ENCODE measurements around the gene E2F2. TPM values are rescaled to one million over a fixed set of nuclear protein-coding genes. Genes with fewer than 3 reads are reported as not detected.
A peak's percentile ranks its signal among the peaks of the same experiment; 100 is the strongest.
"Not testable (repeated sequence)": the region's sequence is repeated elsewhere in the genome, so short reads cannot be mapped to it uniquely, and the experiment has no call there.

The E2F2 gene
- total RNA-seq, 8 experiments from 2014 or later, result 0.21 to 18.5 (median 0.92) TPM

DNA sequence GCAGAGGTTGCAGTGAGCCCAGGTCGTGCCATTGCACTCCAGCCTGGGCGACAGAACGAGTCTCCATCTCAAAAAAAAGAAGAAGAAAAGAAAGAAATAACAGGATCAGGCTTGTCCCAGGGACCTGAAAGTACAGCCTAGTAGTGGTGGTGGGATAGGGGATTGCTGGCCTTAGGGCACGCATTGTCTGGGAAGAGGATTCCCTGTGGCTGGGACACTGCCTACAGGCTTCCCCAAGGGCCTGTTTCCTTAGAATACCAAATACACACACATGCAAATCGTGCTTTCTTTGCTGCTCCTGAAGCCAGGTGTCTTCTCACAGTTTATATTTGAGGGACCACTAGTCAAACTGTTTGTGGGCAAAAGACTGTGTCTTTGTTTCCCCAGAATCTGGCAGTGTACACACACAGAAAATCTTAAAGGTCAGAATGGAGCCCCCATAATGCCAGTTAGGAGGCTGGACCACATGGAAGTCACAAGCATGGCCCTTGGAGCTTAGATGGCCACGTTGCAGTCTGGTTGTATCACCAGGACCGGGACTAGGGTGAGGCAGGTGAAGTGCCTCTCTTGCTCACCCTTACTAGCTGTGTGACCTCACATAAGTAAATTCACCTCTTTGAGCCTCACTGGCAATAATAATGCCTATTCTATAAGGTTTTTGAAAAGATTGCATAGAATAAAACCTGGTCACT, 34.4 kb downstream of the E2F2 start:
- WGBS, 10 experiments, result 20 to 100% (median 68%) methylated on average over 1 to 7 of the region's 7 CpGs; no CpG with 5 or more reads in 4 of the 10 experiments
- in situ Hi-C loops (cut with MboI; ENCODE audit: low pct_unique_long_range_greater_than_20kb in 2 of 9, low sequenced_read_pairs in 9 of 9, unreplicated experiment in 9 of 9), result no loop called here
- no peak overlapping the region for H3K4me3 ChIP-seq
- no peaks in the 10 kb centered on the region for H3K4me1 ChIP-seq (replicated peaks in 1 of 2)
- no peak overlapping the region for H3K27ac ChIP-seq
- ATAC-seq (replicated peaks in 6 of 8), result peak in 6 of 8 experiments; percentile 18 to 35 (median 28)

DNA sequence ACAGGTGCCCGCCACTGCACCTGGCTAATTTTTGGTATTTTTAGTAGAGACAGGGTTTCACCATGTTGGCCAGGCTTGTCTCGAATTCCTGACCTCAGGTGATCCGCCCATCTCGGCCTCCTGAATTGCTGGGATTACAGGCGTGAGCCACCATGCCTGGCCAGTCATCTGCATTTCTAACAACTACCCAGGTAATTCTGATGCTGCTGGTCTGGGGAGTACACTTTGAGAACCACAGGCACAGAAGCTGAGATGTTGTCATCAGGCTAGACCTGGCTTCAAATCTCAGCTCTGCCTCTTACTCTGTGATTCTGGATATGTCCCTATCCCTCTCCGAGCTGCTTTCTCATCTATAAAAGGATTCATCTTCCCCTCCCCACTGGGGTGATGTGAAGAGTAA, 36.2 kb downstream of the E2F2 start:
- H3K4me3 ChIP-seq; H3K4me1 ChIP-seq (replicated peaks in 1 of 2); ATAC-seq (replicated peaks in 6 of 8); H3K27ac ChIP-seq; in situ Hi-C loops (cut with MboI; ENCODE audit: low pct_unique_long_range_greater_than_20kb in 2 of 9, low sequenced_read_pairs in 9 of 9, unreplicated experiment in 9 of 9): not testable (repeated sequence)
- WGBS, 10 experiments, result 50 to 100% (median 78%) methylated on average over 1 to 6 of the region's 6 CpGs; no CpG with 5 or more reads in 3 of the 10 experiments

DNA sequence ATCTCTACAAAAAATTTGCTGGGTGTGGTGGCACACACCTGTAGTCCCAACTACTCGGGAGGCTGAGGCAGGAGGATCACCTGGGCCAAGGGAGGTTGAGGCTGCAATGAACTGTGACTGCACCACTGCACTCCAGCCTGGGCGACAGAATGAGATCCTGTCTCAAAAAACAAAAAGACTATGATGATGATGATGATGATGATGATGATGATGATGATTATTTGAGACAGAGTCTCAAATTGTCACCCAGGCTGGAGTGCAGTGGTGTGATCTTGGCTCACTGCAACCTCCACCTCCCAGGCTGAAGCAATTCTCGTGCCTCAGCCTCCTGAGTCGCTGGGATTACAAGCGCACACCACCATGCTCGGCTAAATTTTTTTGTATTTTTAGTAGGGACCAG, 38.3 kb downstream of the E2F2 start:
- in situ Hi-C loops (cut with MboI; ENCODE audit: low pct_unique_long_range_greater_than_20kb in 2 of 9, low sequenced_read_pairs in 9 of 9, unreplicated experiment in 9 of 9); ATAC-seq (replicated peaks in 6 of 8); H3K4me3 ChIP-seq; H3K27ac ChIP-seq: not testable (repeated sequence)
- WGBS, 10 experiments, result 33 to 100% (median 86%) methylated on average over 1 to 6 of the region's 6 CpGs; no CpG with 5 or more reads in 3 of the 10 experiments
- peaks cover 8 to 14% of the 10 kb centered on the region in 2 donors for H3K4me1 ChIP-seq (replicated peaks in 1 of 2)

DNA sequence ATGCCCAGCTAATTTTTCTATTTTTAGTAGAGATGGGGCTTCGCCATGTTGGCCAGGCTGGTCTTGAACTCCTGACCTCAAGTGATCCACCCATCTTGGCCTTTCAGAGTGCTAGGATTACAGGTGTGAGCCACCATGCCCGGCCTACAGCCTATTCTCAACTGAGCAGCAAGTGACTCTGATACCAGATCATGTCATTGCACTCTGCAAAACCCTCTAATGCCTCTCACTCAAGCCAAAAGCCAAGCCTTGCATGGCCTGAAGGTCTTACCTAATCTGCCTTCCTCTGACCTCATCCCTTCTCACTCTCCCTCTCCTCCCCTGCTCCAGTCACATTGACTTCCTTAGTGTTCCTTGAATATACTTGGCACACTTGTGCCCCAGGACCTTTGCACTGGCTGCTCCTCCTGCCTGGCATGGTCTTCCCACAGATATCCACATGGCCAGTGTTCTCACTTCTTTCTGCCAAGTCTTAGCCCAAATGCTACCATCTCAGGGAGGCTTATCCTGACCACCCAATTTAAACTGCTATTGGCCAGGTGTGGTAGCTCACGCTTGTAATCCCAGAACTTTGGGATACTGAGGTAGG, 38.8 kb downstream of the E2F2 start:
- peaks cover 8 to 14% of the 10 kb centered on the region in 2 donors for H3K4me1 ChIP-seq (replicated peaks in 1 of 2)
- in situ Hi-C loops (cut with MboI; ENCODE audit: low pct_unique_long_range_greater_than_20kb in 2 of 9, low sequenced_read_pairs in 9 of 9, unreplicated experiment in 9 of 9), result no loop called here
- no peak overlapping the region for H3K4me3 ChIP-seq
- no peak for ATAC-seq (replicated peaks in 6 of 8)
- H3K27ac ChIP-seq, result no peak overlapping the region
- WGBS, 10 experiments, result 90 to 100% (median 100%) methylated on average over 1 to 3 of the region's 3 CpGs; no CpG with 5 or more reads in 3 of the 10 experiments

DNA sequence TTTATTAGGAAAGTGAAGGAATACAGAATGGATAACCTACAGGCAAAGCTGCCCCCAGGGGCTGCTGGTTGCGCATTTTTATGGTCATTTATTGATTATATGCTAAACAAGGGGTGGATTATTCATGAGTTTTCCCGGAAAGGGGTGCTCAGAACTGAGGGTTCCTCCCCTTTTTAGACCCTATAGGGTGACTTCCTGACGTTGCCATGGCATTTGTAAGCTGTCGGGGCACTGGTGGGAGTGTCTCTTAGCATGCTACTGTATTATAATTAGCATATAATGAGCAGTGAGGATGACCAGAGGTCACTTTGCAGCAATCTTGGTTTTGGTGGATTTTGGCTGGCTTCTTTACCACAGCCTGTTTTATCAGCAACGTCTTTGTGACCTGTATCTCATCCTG, 41.2 kb downstream of the E2F2 start:
- peak in 7 of 8 experiments; percentile 10 to 91 (median 74) for ATAC-seq (replicated peaks in 6 of 8)
- WGBS, 10 experiments, result 0 to 94% (median 25%) methylated on average over 1 to 5 of the region's 5 CpGs; no CpG with 5 or more reads in 2 of the 10 experiments
- no peak overlapping the region for H3K4me3 ChIP-seq
- in situ Hi-C loops (cut with MboI; ENCODE audit: low pct_unique_long_range_greater_than_20kb in 2 of 9, low sequenced_read_pairs in 9 of 9, unreplicated experiment in 9 of 9), result no loop called here
- H3K27ac ChIP-seq, result peak overlapping the region in 1 of 2 donors; percentile 8
- peaks cover 8 to 14% of the 10 kb centered on the region in 2 donors for H3K4me1 ChIP-seq (replicated peaks in 1 of 2)

DNA sequence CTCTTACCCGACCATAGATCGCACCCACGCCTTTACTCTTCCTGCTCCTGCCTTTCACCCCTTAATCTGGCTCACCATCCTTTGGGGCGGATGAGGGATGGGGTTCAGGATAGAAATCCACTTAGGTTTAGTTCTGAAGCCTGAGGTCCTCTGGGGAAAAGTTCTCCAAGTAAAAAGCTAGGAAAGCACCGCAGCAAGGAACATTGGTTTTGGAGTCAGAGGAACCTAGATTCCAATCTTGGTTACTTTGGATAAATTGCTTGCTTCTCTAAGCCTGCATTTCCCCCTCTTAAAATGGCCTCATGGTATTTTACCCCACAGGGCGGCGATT, 46.1 kb downstream of the E2F2 start:
- 72 to 97% (median 89%) methylated on average over 2 to 7 of the region's 7 CpGs; no CpG with 5 or more reads in 2 of the 10 experiments for WGBS, 10 experiments
- no peak for ATAC-seq (replicated peaks in 6 of 8)
- H3K27ac ChIP-seq, result no peak overlapping the region
- peak overlapping the region in 4 of 5 donors; percentile 76 to 93 (median 85) for H3K4me3 ChIP-seq
- in situ Hi-C loops (cut with MboI; ENCODE audit: low pct_unique_long_range_greater_than_20kb in 2 of 9, low sequenced_read_pairs in 9 of 9, unreplicated experiment in 9 of 9), result no loop called here
- H3K4me1 ChIP-seq (replicated peaks in 1 of 2), result peaks cover 23 to 36% of the 10 kb centered on the region in 2 donors

DNA sequence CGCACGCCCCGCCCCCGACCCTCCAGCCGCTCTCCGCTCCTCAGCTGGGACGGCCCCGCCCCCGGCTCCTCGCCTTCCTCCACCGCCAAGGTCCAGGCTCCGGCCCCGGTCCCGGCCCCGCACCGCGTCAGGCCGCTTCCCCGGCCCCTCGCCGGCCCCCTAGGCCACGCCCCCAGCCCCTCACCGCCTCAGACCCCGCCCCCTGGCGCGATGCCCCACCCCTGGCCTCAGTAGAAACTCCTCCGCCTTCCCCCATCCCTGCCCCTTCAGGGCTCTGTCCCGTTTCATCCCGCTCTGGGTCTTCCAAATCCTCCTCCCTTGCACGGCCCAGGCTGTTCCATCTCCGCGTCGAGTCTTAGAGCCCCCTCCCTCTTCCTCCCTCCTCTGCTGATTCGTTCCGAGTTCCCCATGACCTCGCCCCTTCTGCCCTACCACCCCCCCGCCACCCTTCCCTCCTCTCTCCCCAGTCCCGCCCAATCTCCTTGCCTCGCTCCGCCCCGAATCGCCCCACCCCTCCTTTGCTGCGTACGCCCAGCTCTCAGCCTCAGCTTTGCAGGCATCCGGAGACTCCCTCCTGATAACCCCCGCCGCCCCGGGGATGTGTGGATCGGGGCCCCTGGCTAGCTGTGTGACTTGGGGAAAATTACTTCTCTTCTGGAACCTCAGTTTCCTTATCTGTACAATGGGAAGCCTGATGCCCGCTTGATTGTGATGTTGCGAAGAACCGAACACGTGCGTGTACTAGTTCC, 46.6 kb downstream of the E2F2 start:
- peak; percentile 83 to 91 (median 89) for ATAC-seq (replicated peaks in 6 of 8)
- peaks cover 23 to 36% of the 10 kb centered on the region in 2 donors for H3K4me1 ChIP-seq (replicated peaks in 1 of 2)
- H3K27ac ChIP-seq, result peak overlapping the region; percentile 34 to 76
- in situ Hi-C loops (cut with MboI; ENCODE audit: low pct_unique_long_range_greater_than_20kb in 2 of 9, low sequenced_read_pairs in 9 of 9, unreplicated experiment in 9 of 9), result no loop called here
- WGBS, 10 experiments, result 20 to 50% methylated on average over 1 to 2 of the region's 54 CpGs; no CpG with 5 or more reads in 8 of the 10 experiments
- peak overlapping the region; percentile 76 to 98 (median 87) for H3K4me3 ChIP-seq

DNA sequence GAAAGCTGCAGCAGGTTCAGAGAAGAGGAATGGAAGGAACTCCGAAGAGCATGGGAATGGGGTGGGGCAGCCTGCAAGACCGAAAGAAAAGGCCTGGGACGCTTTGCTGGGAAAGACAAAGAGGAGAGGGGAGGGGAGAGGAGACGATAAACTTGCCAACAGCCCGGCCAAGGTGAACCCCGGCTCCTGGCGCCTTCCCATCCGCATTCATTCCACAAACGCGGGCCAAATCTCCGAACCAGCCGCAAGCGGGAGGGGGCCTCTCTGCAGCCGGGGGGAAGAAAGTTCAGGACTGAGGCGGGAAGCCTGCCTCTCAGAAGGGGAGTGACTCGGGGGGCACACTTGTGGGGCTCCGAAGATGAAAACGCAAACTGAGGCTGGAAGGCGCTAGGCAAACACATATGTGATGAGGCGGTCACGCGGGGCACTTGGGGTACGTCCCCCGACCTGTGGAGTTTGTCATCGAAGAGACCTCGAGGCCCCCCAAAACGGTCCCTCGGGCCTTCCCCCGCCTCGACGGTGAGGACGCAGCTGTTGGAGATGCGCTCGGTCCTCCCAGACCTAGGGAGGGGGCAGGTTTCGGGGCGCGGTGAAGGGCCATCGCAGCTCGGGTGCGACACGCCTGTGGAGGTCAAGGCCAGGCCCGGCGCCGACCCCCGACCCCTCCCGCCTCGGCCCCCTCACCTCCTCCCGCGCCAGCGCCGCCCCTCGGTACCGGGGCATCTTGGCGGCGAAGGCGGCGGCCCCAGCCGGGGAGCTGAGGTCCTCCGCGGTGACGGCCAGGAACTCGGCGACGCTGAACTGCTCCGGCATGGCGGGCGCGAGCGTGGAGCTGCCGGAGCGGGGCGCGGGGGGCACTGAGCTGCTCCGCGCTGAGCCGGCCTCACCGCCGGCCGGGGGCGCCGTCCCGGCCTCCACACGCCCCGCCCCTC, 47.4 kb downstream of the E2F2 start, which contains the start of gene ASAP3:
ASAP3 (minus strand) TSS at position 859 of the 932 bp plus-strand sequence; CDS start at position 813, 46 bp downstream.
- WGBS, 10 experiments, result 0 to 14% (median 0%) methylated on average over 1 to 21 of the region's 84 CpGs; no CpG with 5 or more reads in 1 of the 10 experiments
- ATAC-seq (replicated peaks in 6 of 8), result peak in 6 of 8 experiments; percentile 3 to 73 (median 18)
- Histone ChIP-seq H3K4me1 (replicated peaks in 1 of 2) (peaks cover 28 to 45% of the 10 kb centered on the region in 2 donors), H3K4me3 (peak within 1 kb of the TSS; percentile 76 to 98 (median 87)), H3K27ac (peak within 1 kb of the TSS; percentile 54 to 79)
- in situ Hi-C loops (cut with MboI; ENCODE audit: low pct_unique_long_range_greater_than_20kb in 2 of 9, low sequenced_read_pairs in 9 of 9, unreplicated experiment in 9 of 9), result no loop called here

DNA sequence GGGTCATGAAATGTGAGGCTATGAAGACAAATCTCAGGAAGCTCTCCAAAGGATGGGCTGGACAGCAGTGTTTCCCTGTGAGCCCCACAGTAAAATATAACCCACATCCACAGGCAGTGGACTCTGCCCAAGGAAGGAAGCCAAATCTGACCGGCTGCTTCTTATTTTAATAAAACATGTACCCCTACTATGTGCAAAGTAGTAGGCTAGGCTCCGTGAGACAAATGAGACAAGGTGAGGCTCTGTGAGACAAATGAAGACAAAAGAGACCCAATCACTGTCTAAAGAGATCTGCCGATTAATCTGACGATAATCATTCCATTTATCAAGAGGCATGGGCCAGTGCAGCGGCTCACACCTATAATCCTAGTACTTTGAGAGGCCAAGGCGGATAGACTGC, 49.1 kb downstream of the E2F2 start:
- ATAC-seq (replicated peaks in 6 of 8), result no peak
- Histone ChIP-seq H3K4me3 (no peak overlapping the region), H3K27ac (no peak overlapping the region), H3K4me1 (replicated peaks in 1 of 2) (peaks cover 29 to 48% of the 10 kb centered on the region in 2 donors)
- 88 to 100% (median 96%) methylated on average over 1 to 6 of the region's 6 CpGs; no CpG with 5 or more reads in 1 of the 10 experiments for WGBS, 10 experiments
- in situ Hi-C loops (cut with MboI; ENCODE audit: low pct_unique_long_range_greater_than_20kb in 2 of 9, low sequenced_read_pairs in 9 of 9, unreplicated experiment in 9 of 9), result no loop called here

DNA sequence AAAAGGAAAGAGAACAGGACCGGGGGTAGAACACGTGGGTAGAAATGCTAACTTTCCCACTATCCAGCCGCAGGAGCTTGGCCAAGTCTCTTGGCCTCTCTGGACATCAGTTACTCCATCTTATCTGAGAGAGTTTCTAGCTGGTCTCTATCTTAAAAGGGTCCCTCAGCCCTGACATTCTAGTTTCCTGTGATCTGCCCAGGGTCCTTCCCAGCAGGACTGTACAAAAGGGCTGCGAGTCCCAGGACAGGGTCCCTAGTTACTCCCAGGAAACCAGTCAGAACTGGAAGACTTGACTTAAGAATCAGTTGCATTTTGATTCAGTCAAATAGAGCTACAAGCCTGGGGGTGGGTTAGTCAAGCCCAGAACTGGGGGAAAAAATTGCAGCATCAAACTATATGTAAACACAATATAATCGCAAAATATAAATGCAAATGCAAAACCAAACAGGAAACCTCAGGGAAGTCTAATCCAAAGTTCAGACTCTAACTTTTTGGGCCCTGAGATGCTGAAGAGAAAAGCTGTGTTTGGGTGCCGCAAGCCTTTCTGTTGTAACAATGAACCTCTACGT, 49.9 kb downstream of the E2F2 start:
- Histone ChIP-seq H3K4me3 (no peak overlapping the region), H3K4me1 (replicated peaks in 1 of 2) (peaks cover 29 to 48% of the 10 kb centered on the region in 2 donors), H3K27ac (no peak overlapping the region)
- WGBS, 10 experiments, result 50 to 93% (median 82%) methylated on average over 1 to 5 of the region's 7 CpGs
- no peak for ATAC-seq (replicated peaks in 6 of 8)
- in situ Hi-C loops (cut with MboI; ENCODE audit: low pct_unique_long_range_greater_than_20kb in 2 of 9, low sequenced_read_pairs in 9 of 9, unreplicated experiment in 9 of 9), result no loop called here

DNA sequence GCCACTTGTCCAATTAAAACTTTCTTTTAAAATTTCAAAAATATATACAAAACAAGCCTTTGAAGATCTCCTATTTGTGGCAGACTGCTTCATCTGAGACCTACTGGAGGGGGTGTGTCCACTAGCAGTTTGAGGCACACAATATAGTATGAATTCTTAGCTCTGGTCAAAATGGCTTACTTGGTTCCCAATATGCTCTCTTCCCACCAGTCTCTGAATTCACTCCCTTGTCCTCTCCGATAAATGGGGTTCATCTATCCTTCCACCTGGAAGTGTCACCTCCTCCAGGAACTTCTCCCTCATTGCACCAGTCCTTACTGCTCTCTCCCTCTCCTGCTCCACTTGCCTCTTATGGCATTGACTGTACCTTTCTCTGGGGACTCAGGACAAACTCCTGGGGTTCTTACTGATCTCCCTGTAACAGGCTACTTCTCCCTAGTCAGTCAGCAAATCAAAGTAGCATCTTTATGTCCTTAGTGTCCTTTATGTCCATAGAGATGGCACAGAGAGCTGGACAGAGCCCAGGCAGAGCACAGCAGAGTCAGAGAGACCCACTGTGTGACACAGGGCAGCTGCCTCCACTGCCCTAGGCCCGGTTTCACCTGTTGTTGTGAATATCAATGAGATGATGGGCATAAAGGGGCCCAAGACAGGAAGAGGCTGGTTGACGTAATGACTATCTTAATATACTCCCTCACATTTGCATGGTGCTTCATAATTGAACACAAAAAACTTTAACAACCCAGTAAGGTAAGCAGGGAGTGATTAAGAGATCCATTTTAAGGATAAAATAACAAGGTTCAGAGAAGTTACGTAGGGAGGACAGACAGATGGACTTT, 50.6 kb downstream of the E2F2 start:
- in situ Hi-C loops (cut with MboI; ENCODE audit: low pct_unique_long_range_greater_than_20kb in 2 of 9, low sequenced_read_pairs in 9 of 9, unreplicated experiment in 9 of 9), result no loop called here
- Histone ChIP-seq H3K27ac (no peak overlapping the region), H3K4me1 (replicated peaks in 1 of 2) (peaks cover 29 to 48% of the 10 kb centered on the region in 2 donors), H3K4me3 (no peak overlapping the region)
- whole genome bisulfite sequencing, 10 experiments, result 63 to 100% (median 96%) methylated on average over 1 to 4 of the region's 4 CpGs; no CpG with 5 or more reads in 1 of the 10 experiments
- ATAC-seq (replicated peaks in 6 of 8), result no peak

Data from motor neuron (in vitro differentiated cells).